ENCODE data around the gene SETD1B. TPM values are rescaled to one million over a fixed set of nuclear protein-coding genes. Genes with fewer than 3 reads are reported as not detected.
"Not testable (repeated sequence)": the region's sequence is repeated elsewhere in the genome, so short reads cannot be mapped to it uniquely, and the experiment has no call there.

SETD1B gene
- total RNA-seq, 4 donors from 2014 or later, result 9.4 to 27.1 (median 19.9) TPM

GRCh38 chr12:121858318-121858661, 54.5 kb downstream of the SETD1B start:
- Histone ChIP-seq H3K27me3 (no peaks in the 10 kb centered on the region), H3K27ac (replicated peaks in 1 of 4) (peak overlapping the region; percentile 78 to 86 (median 82)), H3K4me1 (peaks cover 15 to 31% (median 25%) of the 10 kb centered on the region in 4 donors), H3K4me3 (no peak overlapping the region), H3K9me3 (no peaks in the 10 kb centered on the region), H3K36me3 (no peaks in the 10 kb centered on the region)
- no peak for TF ChIP-seq EP300 (IDR thresholded peaks at IDR 0.05)
- TF ChIP-seq POLR2AphosphoS5 (IDR thresholded peaks at IDR 0.05), result no peak
- no peak for TF ChIP-seq POLR2A (IDR thresholded peaks at IDR 0.05; ENCODE audit: low read depth)
- TF ChIP-seq CTCF (IDR thresholded peaks at IDR 0.05), result no peak
- no peak for DNase-seq (ENCODE audit: extremely low spot score)
- intact Hi-C loops (cut with DNase I), result no loop called here
- WGBS, result 92% methylated on average over 10 of the region's 10 CpGs

GRCh38 chr12:121858662-121859572, 55.1 kb downstream of the SETD1B start, which contains the start of gene HPD:
HPD (minus strand) TSS chr12:121858859; CDS start chr12:121858823, 36 bp downstream.
- TF ChIP-seq EP300 (IDR thresholded peaks at IDR 0.05), result no peak
- TF ChIP-seq CTCF (IDR thresholded peaks at IDR 0.05), result no peak
- peak; percentile 50 to 64 for TF ChIP-seq POLR2AphosphoS5 (IDR thresholded peaks at IDR 0.05)
- Histone ChIP-seq H3K36me3 (no peaks in the 10 kb centered on the region), H3K9me3 (no peaks in the 10 kb centered on the region), H3K27ac (replicated peaks in 1 of 4) (peak within 1 kb of the TSS; percentile 78 to 86 (median 82)), H3K4me1 (peaks cover 15 to 31% (median 25%) of the 10 kb centered on the region in 4 donors), H3K27me3 (no peaks in the 10 kb centered on the region), H3K4me3 (no peak within 1 kb of the TSS)
- 57% methylated on average over 14 of the region's 16 CpGs for WGBS
- intact Hi-C loops (cut with DNase I), result no loop called here
- DNase-seq (ENCODE audit: extremely low spot score), result no peak

GRCh38 chr12:121860257-121860656, 56.4 kb downstream of the SETD1B start:
- Histone ChIP-seq H3K4me3 (no peak overlapping the region), H3K4me1 (peaks cover 15 to 31% (median 25%) of the 10 kb centered on the region in 4 donors), H3K9me3 (no peaks in the 10 kb centered on the region), H3K27me3 (no peaks in the 10 kb centered on the region), H3K36me3 (no peaks in the 10 kb centered on the region), H3K27ac (replicated peaks in 1 of 4) (peak overlapping the region; percentile 78 to 86 (median 82))
- WGBS, result no CpG with 5 or more reads among the region's 1 CpG
- TF ChIP-seq CTCF (IDR thresholded peaks at IDR 0.05) (no peak), POLR2A (IDR thresholded peaks at IDR 0.05; ENCODE audit: low read depth) (no peak), EP300 (IDR thresholded peaks at IDR 0.05) (no peak), POLR2AphosphoS5 (IDR thresholded peaks at IDR 0.05) (no peak)
- intact Hi-C loops (cut with DNase I), result no loop called here
- no peak for DNase-seq (ENCODE audit: extremely low spot score)

GRCh38 chr12:121860699-121861098, 56.9 kb downstream of the SETD1B start:
- H3K9me3 ChIP-seq; H3K4me3 ChIP-seq; intact Hi-C loops (cut with DNase I); DNase-seq (ENCODE audit: extremely low spot score); H3K36me3 ChIP-seq; H3K27me3 ChIP-seq: not testable (repeated sequence)
- Histone ChIP-seq H3K4me1 (peaks cover 15 to 31% (median 25%) of the 10 kb centered on the region in 4 donors), H3K27ac (replicated peaks in 1 of 4) (peak overlapping the region in 1 of 4 donors; percentile 80)
- WGBS, result 100% methylated on average over 4 of the region's 4 CpGs

- intact Hi-C loops (cut with DNase I), result no loop called here
- H3K27me3 ChIP-seq, result no peaks in the 10 kb centered on the region
- TF ChIP-seq EP300 (IDR thresholded peaks at IDR 0.05) (no peak), CTCF (IDR thresholded peaks at IDR 0.05) (no peak), POLR2AphosphoS5 (IDR thresholded peaks at IDR 0.05) (no peak), POLR2A (IDR thresholded peaks at IDR 0.05; ENCODE audit: low read depth) (no peak)
- DNase-seq (ENCODE audit: extremely low spot score), result no peak
- H3K36me3 ChIP-seq, result no peaks in the 10 kb centered on the region
- 48% methylated on average over 11 of the region's 11 CpGs for WGBS
- no peaks in the 10 kb centered on the region for H3K9me3 ChIP-seq
- H3K27ac ChIP-seq (replicated peaks in 1 of 4), result peak overlapping the region in 2 of 4 donors; percentile 15 to 43
- peaks cover 15 to 31% (median 25%) of the 10 kb centered on the region in 4 donors for H3K4me1 ChIP-seq
- no peak overlapping the region for H3K4me3 ChIP-seq
Observed at GRCh38 chr12:121861636-121862254, 57.9 kb downstream of the SETD1B start.
